ENCODE data around the gene STRADA.

Gene STRADA

GRCh38 chr17:63716426-63716825, 25.2 kb downstream of the STRADA start:
- Histone ChIP-seq H3K36me3 (ENCODE audit: control insufficient read depth in 1 of 2, insufficient read depth in 2 of 2, low read length in 2 of 2) (peaks cover 3 to 26% of the 10 kb centered on the region in 2 donors), H3K27me3 (ENCODE audit: control insufficient read depth in 1 of 2, insufficient read depth in 2 of 2, low read length in 2 of 2) (no peaks in the 10 kb centered on the region), H3K27ac (ENCODE audit: low read depth, low read length) (no peak overlapping the region), H3K9me3 (ENCODE audit: control insufficient read depth in 1 of 2, low read length in 2 of 2) (no peaks in the 10 kb centered on the region), H3K4me1 (ENCODE audit: control insufficient read depth in 1 of 2, insufficient read depth in 2 of 2, low read length in 2 of 2) (no peaks in the 10 kb centered on the region), H3K9ac (ENCODE audit: low read depth in 1 of 2, low read length in 2 of 2) (no peak overlapping the region), H3K4me3 (ENCODE audit: low read depth in 1 of 2, low read length in 2 of 2) (no peak overlapping the region)

GRCh38 chr17:63714550-63715277, 26.9 kb downstream of the STRADA start:
- H3K4me1 ChIP-seq (ENCODE audit: control insufficient read depth in 1 of 2, insufficient read depth in 2 of 2, low read length in 2 of 2): no peaks in the 10 kb centered on the region
- no peak overlapping the region for H3K9ac ChIP-seq (ENCODE audit: low read depth in 1 of 2, low read length in 2 of 2)
- no peaks in the 10 kb centered on the region for H3K9me3 ChIP-seq (ENCODE audit: control insufficient read depth in 1 of 2, low read length in 2 of 2)
- no peak overlapping the region for H3K27ac ChIP-seq (ENCODE audit: low read depth, low read length)
- no peaks in the 10 kb centered on the region for H3K27me3 ChIP-seq (ENCODE audit: control insufficient read depth in 1 of 2, insufficient read depth in 2 of 2, low read length in 2 of 2)
- peaks cover 6 to 37% of the 10 kb centered on the region in 2 donors for H3K36me3 ChIP-seq (ENCODE audit: control insufficient read depth in 1 of 2, insufficient read depth in 2 of 2, low read length in 2 of 2)
- H3K4me3 ChIP-seq (ENCODE audit: low read depth in 1 of 2, low read length in 2 of 2): no peak overlapping the region

- Histone ChIP-seq H3K9me3 (ENCODE audit: control insufficient read depth in 1 of 2, low read length in 2 of 2) (no peaks in the 10 kb centered on the region), H3K9ac (ENCODE audit: low read depth in 1 of 2, low read length in 2 of 2) (no peak overlapping the region), H3K36me3 (ENCODE audit: control insufficient read depth in 1 of 2, insufficient read depth in 2 of 2, low read length in 2 of 2) (peaks cover 15 to 55% of the 10 kb centered on the region in 2 donors), H3K4me1 (ENCODE audit: control insufficient read depth in 1 of 2, insufficient read depth in 2 of 2, low read length in 2 of 2) (no peaks in the 10 kb centered on the region), H3K4me3 (ENCODE audit: low read depth in 1 of 2, low read length in 2 of 2) (no peak overlapping the region), H3K27ac (ENCODE audit: low read depth, low read length) (no peak overlapping the region), H3K27me3 (ENCODE audit: control insufficient read depth in 1 of 2, insufficient read depth in 2 of 2, low read length in 2 of 2) (no peaks in the 10 kb centered on the region)
Observed at GRCh38 chr17:63709110-63709509, 32.5 kb downstream of the STRADA start.

GRCh38 chr17:63707151-63707550, 34.4 kb downstream of the STRADA start:
- H3K9ac ChIP-seq (ENCODE audit: low read depth in 1 of 2, low read length in 2 of 2): no peak overlapping the region
- no peaks in the 10 kb centered on the region for H3K9me3 ChIP-seq (ENCODE audit: control insufficient read depth in 1 of 2, low read length in 2 of 2)
- H3K27me3 ChIP-seq (ENCODE audit: control insufficient read depth in 1 of 2, insufficient read depth in 2 of 2, low read length in 2 of 2): no peaks in the 10 kb centered on the region
- peaks cover 25 to 56% of the 10 kb centered on the region in 2 donors for H3K36me3 ChIP-seq (ENCODE audit: control insufficient read depth in 1 of 2, insufficient read depth in 2 of 2, low read length in 2 of 2)
- H3K4me1 ChIP-seq (ENCODE audit: control insufficient read depth in 1 of 2, insufficient read depth in 2 of 2, low read length in 2 of 2): peaks cover 0 to 8% of the 10 kb centered on the region in 2 donors
- H3K4me3 ChIP-seq (ENCODE audit: low read depth in 1 of 2, low read length in 2 of 2): no peak overlapping the region
- no peak overlapping the region for H3K27ac ChIP-seq (ENCODE audit: low read depth, low read length)

GRCh38 chr17:63706336-63707082, 35.1 kb downstream of the STRADA start:
- Histone ChIP-seq H3K4me3 (ENCODE audit: low read depth in 1 of 2, low read length in 2 of 2) (no peak overlapping the region), H3K4me1 (ENCODE audit: control insufficient read depth in 1 of 2, insufficient read depth in 2 of 2, low read length in 2 of 2) (peaks cover 0 to 9% of the 10 kb centered on the region in 2 donors), H3K27me3 (ENCODE audit: control insufficient read depth in 1 of 2, insufficient read depth in 2 of 2, low read length in 2 of 2) (no peaks in the 10 kb centered on the region), H3K27ac (ENCODE audit: low read depth, low read length) (no peak overlapping the region), H3K9ac (ENCODE audit: low read depth in 1 of 2, low read length in 2 of 2) (no peak overlapping the region), H3K9me3 (ENCODE audit: control insufficient read depth in 1 of 2, low read length in 2 of 2) (no peaks in the 10 kb centered on the region), H3K36me3 (ENCODE audit: control insufficient read depth in 1 of 2, insufficient read depth in 2 of 2, low read length in 2 of 2) (peaks cover 25 to 51% of the 10 kb centered on the region in 2 donors)

GRCh38 chr17:63705657-63706056, 35.9 kb downstream of the STRADA start:
- H3K27me3 ChIP-seq (ENCODE audit: control insufficient read depth in 1 of 2, insufficient read depth in 2 of 2, low read length in 2 of 2): no peaks in the 10 kb centered on the region
- peaks cover 25 to 47% of the 10 kb centered on the region in 2 donors for H3K36me3 ChIP-seq (ENCODE audit: control insufficient read depth in 1 of 2, insufficient read depth in 2 of 2, low read length in 2 of 2)
- peaks cover 0 to 15% of the 10 kb centered on the region in 2 donors for H3K4me1 ChIP-seq (ENCODE audit: control insufficient read depth in 1 of 2, insufficient read depth in 2 of 2, low read length in 2 of 2)
- no peak overlapping the region for H3K4me3 ChIP-seq (ENCODE audit: low read depth in 1 of 2, low read length in 2 of 2)
- H3K9ac ChIP-seq (ENCODE audit: low read depth in 1 of 2, low read length in 2 of 2): no peak overlapping the region
- H3K27ac ChIP-seq (ENCODE audit: low read depth, low read length): no peak overlapping the region
- H3K9me3 ChIP-seq (ENCODE audit: control insufficient read depth in 1 of 2, low read length in 2 of 2): no peaks in the 10 kb centered on the region

- Histone ChIP-seq H3K4me1 (ENCODE audit: control insufficient read depth in 1 of 2, insufficient read depth in 2 of 2, low read length in 2 of 2) (peaks cover 0 to 15% of the 10 kb centered on the region in 2 donors), H3K36me3 (ENCODE audit: control insufficient read depth in 1 of 2, insufficient read depth in 2 of 2, low read length in 2 of 2) (peaks cover 22 to 41% of the 10 kb centered on the region in 2 donors), H3K27ac (ENCODE audit: low read depth, low read length) (no peak overlapping the region)
Observed at GRCh38 chr17:63704836-63705235, 36.8 kb downstream of the STRADA start.

GRCh38 chr17:63704259-63704576, 37.4 kb downstream of the STRADA start:
- Histone ChIP-seq H3K4me1 (ENCODE audit: control insufficient read depth in 1 of 2, insufficient read depth in 2 of 2, low read length in 2 of 2) (peaks cover 0 to 17% of the 10 kb centered on the region in 2 donors), H3K9me3 (ENCODE audit: control insufficient read depth in 1 of 2, low read length in 2 of 2) (no peaks in the 10 kb centered on the region), H3K36me3 (ENCODE audit: control insufficient read depth in 1 of 2, insufficient read depth in 2 of 2, low read length in 2 of 2) (peaks cover 21 to 37% of the 10 kb centered on the region in 2 donors), H3K27me3 (ENCODE audit: control insufficient read depth in 1 of 2, insufficient read depth in 2 of 2, low read length in 2 of 2) (no peaks in the 10 kb centered on the region), H3K27ac (ENCODE audit: low read depth, low read length) (no peak overlapping the region), H3K4me3 (ENCODE audit: low read depth in 1 of 2, low read length in 2 of 2) (no peak overlapping the region), H3K9ac (ENCODE audit: low read depth in 1 of 2, low read length in 2 of 2) (no peak overlapping the region)

More at GRCh38 chr17:63704836-63705235, 36.8 kb downstream of the STRADA start:
- Histone ChIP-seq H3K27me3 (ENCODE audit: control insufficient read depth in 1 of 2, insufficient read depth in 2 of 2, low read length in 2 of 2) (no peaks in the 10 kb centered on the region), H3K4me3 (ENCODE audit: low read depth in 1 of 2, low read length in 2 of 2) (no peak overlapping the region), H3K9me3 (ENCODE audit: control insufficient read depth in 1 of 2, low read length in 2 of 2) (no peaks in the 10 kb centered on the region), H3K9ac (ENCODE audit: low read depth in 1 of 2, low read length in 2 of 2) (no peak overlapping the region)

- Histone ChIP-seq H3K27ac (ENCODE audit: low read depth, low read length) (no peak overlapping the region), H3K36me3 (ENCODE audit: control insufficient read depth in 1 of 2, insufficient read depth in 2 of 2, low read length in 2 of 2) (peaks cover 16 to 32% of the 10 kb centered on the region in 2 donors), H3K4me3 (ENCODE audit: low read depth in 1 of 2, low read length in 2 of 2) (no peak overlapping the region), H3K4me1 (ENCODE audit: control insufficient read depth in 1 of 2, insufficient read depth in 2 of 2, low read length in 2 of 2) (peaks cover 0 to 22% of the 10 kb centered on the region in 2 donors), H3K27me3 (ENCODE audit: control insufficient read depth in 1 of 2, insufficient read depth in 2 of 2, low read length in 2 of 2) (no peaks in the 10 kb centered on the region), H3K9me3 (ENCODE audit: control insufficient read depth in 1 of 2, low read length in 2 of 2) (no peaks in the 10 kb centered on the region), H3K9ac (ENCODE audit: low read depth in 1 of 2, low read length in 2 of 2) (no peak overlapping the region)
Observed at GRCh38 chr17:63703556-63704258, 37.9 kb downstream of the STRADA start.

- peaks cover 14 to 26% of the 10 kb centered on the region in 2 donors for H3K36me3 ChIP-seq (ENCODE audit: control insufficient read depth in 1 of 2, insufficient read depth in 2 of 2, low read length in 2 of 2)
- no peak overlapping the region for H3K4me3 ChIP-seq (ENCODE audit: low read depth in 1 of 2, low read length in 2 of 2)
- H3K9me3 ChIP-seq (ENCODE audit: control insufficient read depth in 1 of 2, low read length in 2 of 2): no peaks in the 10 kb centered on the region
- peaks cover 0 to 29% of the 10 kb centered on the region in 2 donors for H3K4me1 ChIP-seq (ENCODE audit: control insufficient read depth in 1 of 2, insufficient read depth in 2 of 2, low read length in 2 of 2)
- no peak overlapping the region for H3K27ac ChIP-seq (ENCODE audit: low read depth, low read length)
- no peak overlapping the region for H3K9ac ChIP-seq (ENCODE audit: low read depth in 1 of 2, low read length in 2 of 2)
- no peaks in the 10 kb centered on the region for H3K27me3 ChIP-seq (ENCODE audit: control insufficient read depth in 1 of 2, insufficient read depth in 2 of 2, low read length in 2 of 2)
Observed at GRCh38 chr17:63703029-63703428, 38.6 kb downstream of the STRADA start.
